Motor neuron (in vitro differentiated cells): Measurements from ENCODE around the gene TMEM131L. TPM values are rescaled to one million over a fixed set of nuclear protein-coding genes. Genes with fewer than 3 reads are reported as not detected.
A peak's percentile ranks its signal among the peaks of the same experiment; 100 is the strongest.
"Not testable (repeated sequence)": the region's sequence is repeated elsewhere in the genome, so short reads cannot be mapped to it uniquely, and the experiment has no call there.

Source experiments
- ATAC-seq, 8 experiments: fragments of 200-7000 bp; cut with Tn5 transposase; replicated peaks in 6 of 8; 2 replicates each; pipeline ENCODE4 v1.8.0; 2021; ENCODE audit warnings: mild to moderate bottlenecking in 8 of 8, moderate library complexity in 8 of 8
- H3K27ac ChIP-seq, 2 donors: fragments of 250-450 bp; sonication (Bioruptor Pico); 2 replicates each; pipeline ENCODE4 v1.9.0; 2021; ENCODE audit warnings: antibody characterized with exemption in 2 of 2, mild to moderate bottlenecking in 2 of 2, moderate library complexity in 1 of 2
- H3K4me1 ChIP-seq, 2 donors: fragments of 250-450 bp; sonication (Bioruptor Pico); replicated peaks in 1 of 2; 2 replicates each; pipeline ENCODE4 v1.6.1; 2021; ENCODE audit warnings: antibody characterized with exemption in 2 of 2, mild to moderate bottlenecking in 2 of 2, moderate library complexity in 1 of 2
- H3K4me3 ChIP-seq, 5 donors: fragments of 250-450 bp; sonication (Bioruptor Pico); 2 replicates each; pipeline ENCODE4 v1.9.0; 2021; ENCODE audit warnings: antibody characterized with exemption in 5 of 5, mild to moderate bottlenecking in 5 of 5, moderate library complexity in 4 of 5
- WGBS, 10 experiments: fragments of 450-650 bp; shearing (Covaris generic); methylation state at CpG; one replicate each; pipeline ENCODE4 v1.0.0; 2022; 5-methylcytosine and 5-hydroxymethylcytosine counted together
- in situ Hi-C, 9 experiments: fragments of 400-800 bp; cut with MboI; loops; one replicate each; pipeline ENCODE4 v1.15.0; 2021; ENCODE audit warnings: low sequenced_read_pairs in 9 of 9, low pct_unique_long_range_greater_than_20kb in 2 of 9; ENCODE audit not compliant: unreplicated experiment in 9 of 9
- total RNA-seq, 8 experiments: library from RNA; unstranded; fragments of 300-600 nt; gene quantifications; 2 replicates each; pipeline versions ENCODE4 v1.2.3 to v1.2.4, GENCODE V29; 2022

TMEM131L gene
- total RNA-seq, 8 experiments from 2014 or later = 2.0 to 47.7 (median 8.5) TPM

DNA sequence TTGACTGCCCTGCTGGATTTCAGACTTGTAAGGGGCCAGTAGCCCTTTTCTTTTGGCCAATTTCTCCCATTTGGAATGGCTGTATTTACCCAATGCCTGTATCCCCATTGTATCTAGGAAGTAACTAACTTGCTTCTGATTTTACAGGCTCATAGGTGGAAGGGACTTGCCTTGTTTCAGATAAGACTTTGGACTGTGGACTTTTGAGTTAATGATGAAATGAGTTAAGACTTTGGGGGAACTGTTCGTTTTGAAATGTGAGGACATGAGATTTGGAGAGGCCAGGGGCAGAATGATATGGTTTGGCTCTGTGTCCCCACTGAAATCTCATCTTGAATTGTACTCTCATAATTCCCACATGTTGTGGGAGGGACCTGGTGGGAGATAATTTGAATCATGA is 200.3 kb downstream of the TMEM131L start:
- H3K4me1 ChIP-seq, ATAC-seq, in situ Hi-C loops, H3K4me3 ChIP-seq, H3K27ac ChIP-seq: not testable (repeated sequence)
- 0 to 40% (median 11%) methylated on average over 1 of the region's 1 CpG; no CpG with 5 or more reads in 6 of the 10 experiments for WGBS, 10 experiments

DNA sequence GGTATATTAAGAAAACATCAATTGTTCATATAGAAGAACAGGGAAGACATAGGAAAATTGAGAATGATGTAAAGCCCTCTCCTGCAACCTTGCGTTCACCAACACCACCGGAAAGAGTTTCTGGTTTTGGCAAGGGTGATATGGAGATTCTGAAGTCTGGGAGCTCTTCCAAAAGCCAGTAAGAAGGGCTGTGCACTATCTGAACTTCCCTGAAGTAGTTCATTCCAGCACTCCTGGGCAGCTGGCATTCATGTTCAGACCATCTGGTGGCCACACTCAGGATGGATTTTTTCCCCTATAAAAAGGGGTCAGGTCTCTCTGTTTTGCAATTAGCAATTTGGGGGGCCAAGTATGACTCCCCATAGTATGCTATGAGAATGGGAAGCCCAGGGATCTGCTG is 202.5 kb downstream of the TMEM131L start:
- Histone ChIP-seq H3K27ac (no peak overlapping the region), H3K4me1 (no peaks in the 10 kb centered on the region), H3K4me3 (no peak overlapping the region)
- peak in 3 of 8 experiments; percentile 66 to 84 (median 71) for ATAC-seq
- 0 to 100% (median 83%) methylated on average over 1 to 2 of the region's 2 CpGs; no CpG with 5 or more reads in 5 of the 10 experiments for WGBS, 10 experiments
- in situ Hi-C loops = no loop called here

DNA sequence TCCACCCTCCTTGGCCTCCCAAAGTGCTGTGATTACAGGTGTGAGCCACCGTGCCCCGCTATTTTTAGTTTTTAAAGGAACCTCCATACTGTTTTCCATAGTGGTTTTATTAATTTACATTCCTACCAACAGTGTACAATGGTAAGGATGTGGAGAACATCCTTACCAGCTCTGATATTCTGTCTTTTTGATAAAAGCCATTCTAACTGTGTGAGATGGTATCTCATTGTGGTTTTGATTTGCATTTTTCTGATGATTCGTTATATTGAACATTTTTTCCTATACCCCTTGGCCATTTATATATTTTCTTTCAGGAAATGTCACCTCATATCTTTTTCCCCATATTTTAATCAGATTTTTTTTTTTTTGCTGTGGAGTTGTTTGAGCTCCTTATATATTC is 203.7 kb downstream of the TMEM131L start:
- Histone ChIP-seq H3K4me1 (no peaks in the 10 kb centered on the region), H3K4me3 (no peak overlapping the region), H3K27ac (no peak overlapping the region)
- no peak for ATAC-seq
- WGBS, 10 experiments = 0 to 86% (median 56%) methylated on average over 1 to 3 of the region's 3 CpGs
- in situ Hi-C loops = no loop called here

DNA sequence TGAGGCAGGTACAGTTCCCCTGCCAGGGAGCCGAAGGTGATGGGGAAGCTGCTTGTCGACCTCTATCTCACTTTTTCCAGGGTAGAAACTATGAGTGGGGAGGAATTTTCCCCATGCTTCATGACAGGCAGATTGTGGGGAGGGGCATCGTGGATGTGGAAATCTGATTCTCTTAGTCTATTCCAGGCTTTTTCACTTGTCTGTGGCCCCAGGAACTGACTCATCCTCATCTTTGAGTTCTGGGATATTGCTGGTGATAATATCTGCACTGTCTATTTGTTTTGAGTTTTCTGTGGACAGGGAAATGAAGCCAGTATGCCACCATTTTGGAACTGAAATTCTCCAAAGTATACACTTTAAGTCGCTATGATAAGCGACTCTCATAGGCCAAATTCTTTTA is 210.3 kb downstream of the TMEM131L start:
- 36 to 100% (median 79%) methylated on average over 1 to 4 of the region's 5 CpGs; no CpG with 5 or more reads in 2 of the 10 experiments for WGBS, 10 experiments
- Histone ChIP-seq H3K4me3 (no peak overlapping the region), H3K4me1 (no peaks in the 10 kb centered on the region), H3K27ac (no peak overlapping the region)
- no peak for ATAC-seq
- in situ Hi-C loops = no loop called here

DNA sequence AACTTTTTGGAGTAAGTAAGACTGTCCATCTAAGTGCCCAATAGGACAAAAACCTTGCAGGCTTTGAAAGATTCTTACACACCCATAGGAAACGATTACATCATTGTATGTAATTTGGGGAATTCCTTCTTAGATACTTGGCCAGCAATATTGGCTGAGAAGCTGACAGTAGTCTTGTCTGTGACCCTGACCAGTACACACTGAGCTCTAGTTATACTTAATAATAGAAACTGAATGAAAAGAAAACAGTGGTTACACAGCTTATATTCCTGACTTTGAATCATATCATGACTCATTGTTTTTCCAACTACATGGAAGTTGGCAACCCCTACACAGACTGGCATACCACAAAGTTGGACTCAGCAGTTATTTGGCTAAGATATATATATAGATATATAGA is 210.8 kb downstream of the TMEM131L start:
- WGBS, 10 experiments = 0 to 100% (median 40%) methylated on average over 1 of the region's 1 CpG; no CpG with 5 or more reads in 5 of the 10 experiments
- ATAC-seq = peak in 2 of 8 experiments; percentile 69 to 82
- in situ Hi-C loops = no loop called here
- Histone ChIP-seq H3K4me1 (no peaks in the 10 kb centered on the region), H3K27ac (no peak overlapping the region), H3K4me3 (no peak overlapping the region)

DNA sequence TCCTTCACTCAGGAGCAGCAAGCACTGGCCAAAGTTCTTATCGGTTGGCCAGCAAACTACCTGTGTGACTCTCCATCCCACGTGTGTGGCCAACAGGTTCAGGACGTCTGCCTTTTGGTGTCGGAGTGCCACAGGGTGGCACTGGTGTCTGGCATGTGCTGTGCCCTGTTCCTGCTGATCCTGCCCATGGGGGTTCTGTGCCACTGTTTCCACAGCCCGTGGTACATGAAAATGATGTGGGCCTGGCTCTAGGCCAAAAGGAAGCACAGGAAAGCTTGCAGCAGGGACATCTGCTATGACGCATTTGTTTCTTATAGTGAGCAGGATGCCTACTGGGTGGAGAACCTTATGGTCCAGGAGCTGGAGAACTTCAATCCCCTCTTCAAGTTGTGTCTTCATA is 213.3 kb downstream of the TMEM131L start:
- WGBS, 10 experiments = 20 to 100% (median 79%) methylated on average over 1 to 6 of the region's 6 CpGs; no CpG with 5 or more reads in 2 of the 10 experiments
- Histone ChIP-seq H3K27ac (no peak overlapping the region), H3K4me3 (no peak overlapping the region), H3K4me1 (no peaks in the 10 kb centered on the region)
- no peak for ATAC-seq
- in situ Hi-C loops = no loop called here

DNA sequence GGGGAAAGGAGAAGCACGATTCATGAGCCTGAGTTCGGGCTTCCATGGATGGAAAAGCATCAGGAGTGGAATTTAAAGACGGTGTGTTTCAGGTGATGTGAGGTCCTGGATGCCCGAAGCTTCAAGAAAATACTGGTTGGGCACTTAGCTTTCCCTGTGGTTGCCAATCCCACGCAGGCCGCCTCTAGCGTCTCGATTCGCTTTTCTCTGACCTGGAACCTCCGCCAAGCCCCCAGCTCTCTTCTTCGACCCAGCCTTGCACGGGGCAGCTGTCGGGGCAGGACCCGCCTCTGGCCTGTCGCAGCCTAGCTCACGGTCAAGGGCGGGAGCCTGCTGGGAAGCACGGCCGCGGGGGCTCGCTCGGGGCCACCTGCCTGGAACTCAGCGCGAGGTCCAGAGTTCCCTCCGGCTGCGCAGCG is 217.6 kb downstream of the TMEM131L start:
- H3K4me1 ChIP-seq = no peaks in the 10 kb centered on the region
- no peak overlapping the region for H3K27ac ChIP-seq
- H3K4me3 ChIP-seq = peak overlapping the region; percentile 23 to 40 (median 28)
- WGBS, 10 experiments = 9 to 38% (median 19%) methylated on average over 2 to 13 of the region's 27 CpGs; no CpG with 5 or more reads in 6 of the 10 experiments
- no peak for ATAC-seq
- in situ Hi-C loops = no loop called here

DNA sequence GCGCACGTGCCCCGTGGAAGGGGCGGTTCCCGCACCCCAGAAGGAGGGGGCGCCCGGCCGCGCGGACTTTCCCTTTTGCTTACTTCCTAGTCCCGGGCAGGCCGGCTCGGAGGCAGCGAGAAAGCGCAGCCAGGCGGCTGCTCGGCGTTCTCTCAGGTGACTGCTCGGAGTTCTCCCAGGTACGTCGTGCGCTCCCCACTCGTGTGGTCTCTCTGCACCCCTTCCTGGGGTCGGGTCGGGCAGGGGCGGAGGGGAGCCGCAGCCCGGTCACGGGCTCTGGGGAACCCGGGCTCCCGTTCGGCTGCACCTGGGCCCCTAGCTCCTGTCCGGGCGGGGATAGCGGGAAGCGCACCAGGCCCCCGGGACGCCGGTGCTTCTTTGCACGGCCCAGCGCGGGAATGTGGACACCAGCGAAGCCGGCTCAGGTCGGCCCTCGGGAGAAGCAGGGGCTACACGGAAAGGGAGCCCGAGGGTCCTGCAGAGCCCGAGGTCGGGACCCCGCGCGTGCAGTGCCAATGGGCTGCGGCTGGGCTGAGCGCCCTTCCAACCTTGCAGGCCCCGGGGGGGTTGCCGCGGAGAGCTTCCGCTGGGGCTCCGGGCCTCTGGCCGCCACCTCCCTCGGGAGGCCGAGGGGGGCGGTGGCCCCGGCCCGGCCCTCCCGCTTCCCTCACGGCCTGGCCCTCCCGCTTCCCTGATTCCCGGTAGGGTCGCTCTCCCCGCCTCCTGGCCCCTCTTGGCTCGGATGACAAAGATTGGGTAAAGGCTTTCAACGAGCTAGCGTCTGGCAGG is 218.2 kb downstream of the TMEM131L start, which contains the start of gene TLR2:
Gene TLR2 (plus strand): TSS at position 99 of the 789 bp plus-strand sequence. CDS start 18,628 bp downstream, outside the sequence.
- ATAC-seq = peak; percentile 70 to 94 (median 85)
- in situ Hi-C loops = no loop called here
- H3K4me1 ChIP-seq = no peaks in the 10 kb centered on the region

DNA sequence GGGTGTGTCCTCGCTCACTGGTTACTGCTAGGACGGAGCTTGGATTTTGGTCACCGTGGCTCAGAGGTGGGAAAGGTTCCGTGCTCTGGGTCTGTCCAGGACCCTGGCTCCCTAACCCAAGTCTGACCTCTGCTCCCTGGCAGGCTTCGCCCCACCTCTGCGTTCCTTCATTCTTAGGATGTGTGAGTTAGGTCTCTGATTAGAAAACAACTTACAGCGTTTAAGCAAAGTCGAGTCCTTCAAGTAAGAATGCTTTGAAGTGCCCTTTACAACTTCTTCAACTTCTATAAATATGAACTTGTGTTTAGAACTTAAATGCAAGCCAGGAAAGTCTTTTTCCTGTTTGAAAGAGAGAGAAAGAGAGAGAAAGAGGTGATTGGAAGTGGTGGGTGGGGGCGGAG is 218.8 kb downstream of the TMEM131L start:
- in situ Hi-C loops = no loop called here
- ATAC-seq = no peak

More for the DNA sequence above, 218.2 kb downstream of the TMEM131L start, which contains the start of gene TLR2:
- Histone ChIP-seq H3K27ac (no peak within 1 kb of the TSS), H3K4me3 (peak within 1 kb of the TSS; percentile 23 to 40 (median 28))
- WGBS, 10 experiments = 0 to 11% (median 0%) methylated on average over 2 to 25 of the region's 75 CpGs; no CpG with 5 or more reads in 7 of the 10 experiments

More for the DNA sequence above, 218.8 kb downstream of the TMEM131L start:
- Histone ChIP-seq H3K4me1 (no peaks in the 10 kb centered on the region), H3K27ac (no peak overlapping the region), H3K4me3 (peak overlapping the region in 4 of 5 donors; percentile 24 to 40 (median 30))
- 0 to 100% (median 37%) methylated on average over 1 to 8 of the region's 9 CpGs; no CpG with 5 or more reads in 1 of the 10 experiments for WGBS, 10 experiments

Other genes with a start within 250 kb of the TMEM131L start
- gene MND1, start 121.7 kb upstream of the TMEM131L start, total RNA-seq = 10 to 100 TPM in 2 of 8 experiments, 1 to 10 TPM in 6; 1.7 to 18.6 (median 2.1) TPM
- 10 to 100 TPM in 1 of 8 experiments, under 1 TPM in 7; 0.25 to 11.2 (median 0.51) TPM for gene TLR2, start 217.9 kb downstream of the TMEM131L start, total RNA-seq